IMR-90 (cell line): ENCODE results near the gene RAD51B. TPM values are rescaled to one million over a fixed set of nuclear protein-coding genes. Genes with fewer than 3 reads are reported as not detected.

Experiments
- CEBPB ChIP-seq: IDR thresholded peaks from 2 replicates; pipeline ENCODE4 v1.6.1; 2012; ENCODE audit warnings: low read depth, low read length, improper control_type of control experiment
- NFE2L2 ChIP-seq: fragments of 150-350 bp; IDR thresholded peaks from 2 replicates; pipeline ENCODE4 v1.6.1; 2016; ENCODE audit warnings: low read depth, mild to moderate bottlenecking, low read length
- polyA plus RNA-seq, 3 experiments: library from polyadenylated mRNA; depleted of rRNA; stranded (reverse); fragments of >200 nt; gene quantifications; 2 replicates each; pipeline ENCODE4 v1.2.3, GENCODE V29; 2012; ENCODE audit warnings: low replicate concordance in 1 of 3
- total RNA-seq: library from RNA; depleted of rRNA; stranded (reverse); fragments of >200 nt; gene quantifications from 2 replicates; pipeline ENCODE4 v1.2.3, GENCODE V29; 2012
- TF ChIP-seq, protein P1 (sequence below): fragments of 150-350 bp; IDR thresholded peaks from 2 replicates; pipeline ENCODE4 v1.6.1; 2017; ENCODE audit warnings: mild to moderate bottlenecking, antibody characterized with exemption, low read length, low read depth
- TF ChIP-seq, protein P2 (sequence below): fragments of 150-350 bp; IDR thresholded peaks from 2 replicates; pipeline ENCODE4 v1.6.1; 2016; ENCODE audit warnings: low read depth, mild to moderate bottlenecking, low read length, moderate library complexity, borderline replicate concordance

RAD51B gene
- total and polyA plus RNA-seq, 2 of the 4 experiments (the other 2 are of a cell fraction): 5.1 to 18.8 TPM

DNA sequence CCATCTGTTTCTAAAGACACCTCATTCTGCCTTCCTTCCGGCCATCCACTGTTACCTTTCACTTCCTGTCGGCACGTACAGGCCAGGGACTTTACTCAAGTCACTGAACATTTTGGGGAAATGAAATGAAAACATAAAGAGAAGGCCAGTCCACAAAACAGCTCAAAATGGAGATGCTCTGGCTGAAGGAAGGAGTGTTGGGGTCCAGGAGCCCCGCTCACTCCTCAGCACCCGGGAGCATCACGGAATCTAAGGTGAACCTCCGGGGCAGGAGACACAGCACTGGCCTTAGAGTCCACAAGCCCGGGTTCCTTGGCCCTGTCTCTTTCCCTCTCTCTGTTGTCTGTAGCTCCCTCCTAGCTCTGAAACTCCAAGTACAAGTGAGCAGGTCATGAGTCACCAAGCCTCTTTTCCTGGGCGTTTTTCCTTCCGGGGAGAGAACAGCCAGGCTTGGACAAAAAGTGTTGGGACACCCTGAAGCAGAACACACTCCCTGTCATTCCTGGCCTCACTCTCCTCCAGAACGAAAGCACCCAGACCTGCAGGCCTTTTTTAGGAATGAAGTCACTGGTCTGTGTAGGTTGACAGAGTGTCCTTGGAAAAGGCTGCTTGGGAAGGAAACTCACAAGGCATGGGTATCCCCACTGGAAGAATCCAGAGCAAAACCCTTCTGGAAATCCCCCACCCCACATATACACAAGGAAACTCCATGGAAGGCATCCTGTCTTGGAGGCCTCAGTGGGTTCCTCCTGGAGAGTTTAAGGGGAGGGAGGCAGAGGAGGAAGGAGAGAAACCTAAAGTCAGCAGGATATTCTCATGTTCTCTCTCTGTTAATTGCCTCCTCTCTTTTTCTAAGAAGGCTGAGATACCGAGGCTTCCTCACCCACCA lies 728.0 kb downstream of the RAD51B start (continued):
- TF ChIP-seq, protein P1, sequence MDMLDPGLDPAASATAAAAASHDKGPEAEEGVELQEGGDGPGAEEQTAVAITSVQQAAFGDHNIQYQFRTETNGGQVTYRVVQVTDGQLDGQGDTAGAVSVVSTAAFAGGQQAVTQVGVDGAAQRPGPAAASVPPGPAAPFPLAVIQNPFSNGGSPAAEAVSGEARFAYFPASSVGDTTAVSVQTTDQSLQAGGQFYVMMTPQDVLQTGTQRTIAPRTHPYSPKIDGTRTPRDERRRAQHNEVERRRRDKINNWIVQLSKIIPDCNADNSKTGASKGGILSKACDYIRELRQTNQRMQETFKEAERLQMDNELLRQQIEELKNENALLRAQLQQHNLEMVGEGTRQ: no peak
- TF ChIP-seq NFE2L2 (no peak), CEBPB (peak; percentile 56)
- TF ChIP-seq, protein P2, sequence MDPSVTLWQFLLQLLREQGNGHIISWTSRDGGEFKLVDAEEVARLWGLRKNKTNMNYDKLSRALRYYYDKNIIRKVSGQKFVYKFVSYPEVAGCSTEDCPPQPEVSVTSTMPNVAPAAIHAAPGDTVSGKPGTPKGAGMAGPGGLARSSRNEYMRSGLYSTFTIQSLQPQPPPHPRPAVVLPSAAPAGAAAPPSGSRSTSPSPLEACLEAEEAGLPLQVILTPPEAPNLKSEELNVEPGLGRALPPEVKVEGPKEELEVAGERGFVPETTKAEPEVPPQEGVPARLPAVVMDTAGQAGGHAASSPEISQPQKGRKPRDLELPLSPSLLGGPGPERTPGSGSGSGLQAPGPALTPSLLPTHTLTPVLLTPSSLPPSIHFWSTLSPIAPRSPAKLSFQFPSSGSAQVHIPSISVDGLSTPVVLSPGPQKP: no peak
